Measurements from ENCODE around the gene PIGV.

DNA sequence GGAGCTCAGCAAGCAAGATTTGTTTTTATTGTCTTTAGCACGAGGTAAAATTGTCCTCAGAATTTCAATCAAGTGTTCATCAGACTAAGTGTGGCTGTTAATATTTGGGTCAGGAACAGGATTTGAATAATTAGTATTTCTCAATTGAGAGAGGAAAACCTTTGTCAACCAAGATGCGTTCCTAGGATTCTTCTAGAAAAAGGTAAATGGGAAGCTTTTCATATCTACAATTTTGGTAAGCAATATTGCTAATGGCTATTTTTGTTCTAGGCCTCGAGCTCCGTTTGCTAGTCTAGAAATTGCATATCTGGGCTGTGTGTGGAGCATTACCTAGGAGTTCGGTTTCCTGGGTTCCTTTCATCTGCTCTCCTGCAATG, 4.1 kb upstream of the PIGV start:
- TF ChIP-seq, protein P1, sequence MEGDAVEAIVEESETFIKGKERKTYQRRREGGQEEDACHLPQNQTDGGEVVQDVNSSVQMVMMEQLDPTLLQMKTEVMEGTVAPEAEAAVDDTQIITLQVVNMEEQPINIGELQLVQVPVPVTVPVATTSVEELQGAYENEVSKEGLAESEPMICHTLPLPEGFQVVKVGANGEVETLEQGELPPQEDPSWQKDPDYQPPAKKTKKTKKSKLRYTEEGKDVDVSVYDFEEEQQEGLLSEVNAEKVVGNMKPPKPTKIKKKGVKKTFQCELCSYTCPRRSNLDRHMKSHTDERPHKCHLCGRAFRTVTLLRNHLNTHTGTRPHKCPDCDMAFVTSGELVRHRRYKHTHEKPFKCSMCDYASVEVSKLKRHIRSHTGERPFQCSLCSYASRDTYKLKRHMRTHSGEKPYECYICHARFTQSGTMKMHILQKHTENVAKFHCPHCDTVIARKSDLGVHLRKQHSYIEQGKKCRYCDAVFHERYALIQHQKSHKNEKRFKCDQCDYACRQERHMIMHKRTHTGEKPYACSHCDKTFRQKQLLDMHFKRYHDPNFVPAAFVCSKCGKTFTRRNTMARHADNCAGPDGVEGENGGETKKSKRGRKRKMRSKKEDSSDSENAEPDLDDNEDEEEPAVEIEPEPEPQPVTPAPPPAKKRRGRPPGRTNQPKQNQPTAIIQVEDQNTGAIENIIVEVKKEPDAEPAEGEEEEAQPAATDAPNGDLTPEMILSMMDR (IDR thresholded peaks at IDR 0.05): no peak
- TF ChIP-seq POLR2A (IDR thresholded peaks at IDR 0.05): no peak
